Glomerular visceral epithelial cell (primary cell): ENCODE results near the gene FIGN.

Experiments
- DNase-seq: peaks from one replicate; pipeline ENCODE4 v3.0.0-alpha.2; 2016; ENCODE audit errors: extremely low spot score

Gene FIGN, protein sequence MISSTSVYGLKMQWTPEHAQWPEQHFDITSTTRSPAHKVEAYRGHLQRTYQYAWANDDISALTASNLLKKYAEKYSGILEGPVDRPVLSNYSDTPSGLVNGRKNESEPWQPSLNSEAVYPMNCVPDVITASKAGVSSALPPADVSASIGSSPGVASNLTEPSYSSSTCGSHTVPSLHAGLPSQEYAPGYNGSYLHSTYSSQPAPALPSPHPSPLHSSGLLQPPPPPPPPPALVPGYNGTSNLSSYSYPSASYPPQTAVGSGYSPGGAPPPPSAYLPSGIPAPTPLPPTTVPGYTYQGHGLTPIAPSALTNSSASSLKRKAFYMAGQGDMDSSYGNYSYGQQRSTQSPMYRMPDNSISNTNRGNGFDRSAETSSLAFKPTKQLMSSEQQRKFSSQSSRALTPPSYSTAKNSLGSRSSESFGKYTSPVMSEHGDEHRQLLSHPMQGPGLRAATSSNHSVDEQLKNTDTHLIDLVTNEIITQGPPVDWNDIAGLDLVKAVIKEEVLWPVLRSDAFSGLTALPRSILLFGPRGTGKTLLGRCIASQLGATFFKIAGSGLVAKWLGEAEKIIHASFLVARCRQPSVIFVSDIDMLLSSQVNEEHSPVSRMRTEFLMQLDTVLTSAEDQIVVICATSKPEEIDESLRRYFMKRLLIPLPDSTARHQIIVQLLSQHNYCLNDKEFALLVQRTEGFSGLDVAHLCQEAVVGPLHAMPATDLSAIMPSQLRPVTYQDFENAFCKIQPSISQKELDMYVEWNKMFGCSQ

DNA sequence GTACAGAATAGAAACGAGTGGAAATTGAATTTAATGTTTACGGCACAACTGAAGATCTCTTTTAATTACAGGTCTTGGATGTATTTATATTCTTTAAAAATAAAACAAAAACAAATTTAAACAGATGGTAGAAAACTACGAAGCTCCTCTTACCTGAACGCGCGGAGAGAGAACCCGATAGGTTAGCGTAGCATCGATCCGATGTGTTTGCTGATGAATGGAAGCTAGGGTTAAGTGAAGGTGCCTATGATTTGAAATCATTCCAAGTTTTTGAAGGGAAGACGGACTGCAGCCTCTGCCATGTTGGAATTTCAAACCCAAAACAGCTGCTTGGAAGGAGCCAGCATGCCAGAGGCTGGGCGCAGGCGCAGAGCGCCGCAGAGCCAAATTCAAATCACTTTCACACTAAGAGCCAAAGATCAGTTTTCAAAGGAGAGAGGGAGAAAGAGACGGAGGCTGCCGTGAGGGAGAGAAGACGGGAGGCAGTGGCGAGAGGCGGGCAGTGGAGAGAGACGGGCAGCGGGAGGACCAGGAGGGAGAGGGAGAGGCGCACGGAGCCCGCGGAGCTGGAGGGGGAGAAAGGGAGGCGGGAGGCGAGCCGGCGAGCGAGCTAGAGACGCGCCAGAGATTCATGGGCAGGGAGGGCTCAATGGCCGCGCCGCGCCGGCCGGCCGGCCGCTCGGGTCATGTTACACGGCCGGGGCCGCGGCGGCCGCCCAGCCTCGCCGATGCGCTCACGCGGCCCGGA is at the start of gene FIGN:
Gene FIGN, minus strand, starts transcription at position 324 of the 748 bp plus-strand sequence. CDS start 1,081 bp downstream, outside the sequence.
- peak; percentile 90 for DNase-seq

DNA sequence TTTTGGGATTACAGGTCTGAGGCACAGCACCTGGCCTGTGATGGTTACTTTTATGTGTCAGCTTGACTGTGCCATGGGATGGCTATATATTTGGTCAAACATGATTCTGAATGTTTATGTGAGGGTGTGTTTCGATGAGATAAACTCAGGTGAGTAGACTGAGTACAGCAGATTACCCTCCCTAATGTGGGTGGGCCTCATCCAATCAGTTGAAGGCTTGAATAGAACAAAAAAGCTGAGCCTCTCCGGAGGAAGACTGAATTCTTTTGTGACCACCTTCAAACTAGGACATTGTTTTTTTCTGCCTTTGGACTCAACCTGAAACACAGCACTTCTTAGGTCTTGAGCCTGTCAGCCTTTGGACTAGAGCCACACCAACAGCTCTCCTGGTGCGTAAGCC is 49.4 kb upstream of the FIGN start:
- DNase-seq, result no peak

DNA sequence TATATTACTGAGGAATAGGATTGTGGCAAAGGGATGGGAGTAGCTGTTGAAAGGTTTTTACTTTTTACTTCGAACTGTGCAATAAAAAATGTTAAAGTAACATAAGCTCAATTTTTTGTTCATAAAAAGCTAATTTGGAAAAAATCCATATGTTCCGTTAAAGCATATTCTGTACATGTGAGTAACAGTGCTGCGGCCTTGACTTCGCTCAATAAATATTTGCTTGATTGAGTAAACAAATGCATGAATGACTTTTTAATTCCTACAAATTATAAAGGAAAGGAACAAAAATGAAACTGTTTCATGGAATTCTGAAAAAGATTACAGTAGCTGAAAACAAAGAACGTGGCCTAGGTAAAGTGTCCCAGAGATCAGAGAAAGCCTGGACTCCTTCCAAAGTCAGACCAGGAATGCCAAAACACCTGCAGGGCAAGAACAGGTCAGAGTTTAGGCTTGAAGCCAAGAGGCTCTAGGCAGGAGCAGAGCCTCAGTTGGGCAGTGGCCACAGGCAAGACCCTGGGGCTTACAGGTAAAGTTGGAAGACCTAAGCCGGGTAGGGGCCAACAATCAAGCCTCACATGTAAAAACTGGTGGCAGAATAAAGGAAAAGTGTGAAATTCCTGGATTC is 44.3 kb upstream of the FIGN start:
- DNase-seq, result no peak

DNA sequence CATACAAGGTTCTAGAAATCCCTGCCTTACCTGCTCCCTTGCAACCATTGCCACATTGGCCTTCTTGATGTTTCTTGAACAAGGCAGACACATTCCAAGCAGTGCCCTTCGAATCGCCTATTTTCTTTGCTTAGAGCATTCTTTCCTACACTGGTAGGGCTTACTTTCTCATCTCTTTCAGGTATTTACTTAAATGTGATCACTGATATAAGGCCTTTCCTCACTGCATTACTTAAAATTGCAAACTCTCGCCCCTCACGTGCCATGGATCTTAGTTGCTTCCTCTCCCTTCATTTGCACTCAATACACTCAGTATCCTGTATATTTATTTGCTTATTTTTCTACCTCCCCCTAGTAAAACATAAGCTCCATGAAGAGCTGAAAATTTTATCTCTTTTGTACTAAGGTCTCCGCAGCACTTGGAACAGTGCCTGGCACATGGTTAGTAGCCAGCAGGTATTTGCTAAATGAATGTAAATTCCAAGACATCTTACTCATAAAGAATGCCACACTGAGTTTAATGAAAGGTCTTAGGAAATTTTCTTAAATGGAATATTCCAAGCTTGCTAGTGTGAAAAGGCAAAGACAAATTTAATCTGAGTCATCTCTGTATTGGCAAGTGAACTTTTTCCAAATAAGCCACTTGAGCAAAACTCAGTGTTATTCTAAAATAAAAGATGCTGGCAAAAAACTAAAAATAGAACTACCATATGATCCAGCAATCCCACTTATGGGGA is 42.4 kb upstream of the FIGN start:
- peak; percentile 96 for DNase-seq

DNA sequence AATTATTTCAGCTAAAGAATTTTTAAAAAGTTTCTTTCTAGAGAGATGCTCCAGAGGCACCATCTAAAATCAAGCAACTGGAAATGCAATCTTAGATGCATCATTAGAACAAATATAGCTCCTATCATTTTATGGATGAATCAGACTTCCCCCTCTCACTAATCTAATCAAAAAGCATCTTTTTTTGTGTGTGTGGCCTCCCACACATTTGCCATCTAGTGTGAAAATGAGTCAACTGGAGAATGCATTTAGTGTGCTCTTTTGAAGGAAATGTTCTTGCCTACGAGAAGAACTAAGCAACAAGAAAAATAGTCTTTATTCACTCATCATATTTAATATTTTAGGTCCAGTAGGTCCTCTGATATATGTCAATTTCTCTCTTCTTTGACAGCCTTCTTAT is 39.5 kb upstream of the FIGN start:
- DNase-seq, result peak; percentile 30

DNA sequence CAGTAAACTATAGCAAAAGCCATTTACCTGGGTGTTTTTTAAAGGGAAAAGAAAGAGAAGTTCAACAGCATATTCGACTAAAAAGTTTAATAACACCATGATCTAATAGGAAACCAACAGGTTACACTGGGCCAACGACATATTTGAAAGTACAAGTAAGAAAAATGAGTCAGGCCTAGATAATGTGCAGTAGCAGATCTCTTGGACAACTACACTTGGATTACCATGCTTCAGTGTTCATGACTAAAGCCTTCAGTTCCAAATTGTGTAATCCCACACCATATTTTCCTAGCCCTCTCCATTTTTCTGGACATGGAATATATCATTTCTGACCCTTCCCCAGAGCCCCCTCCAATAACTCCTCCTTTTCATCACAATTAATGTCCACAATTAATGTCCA is 39.1 kb upstream of the FIGN start:
- peak; percentile 83 for DNase-seq

DNA sequence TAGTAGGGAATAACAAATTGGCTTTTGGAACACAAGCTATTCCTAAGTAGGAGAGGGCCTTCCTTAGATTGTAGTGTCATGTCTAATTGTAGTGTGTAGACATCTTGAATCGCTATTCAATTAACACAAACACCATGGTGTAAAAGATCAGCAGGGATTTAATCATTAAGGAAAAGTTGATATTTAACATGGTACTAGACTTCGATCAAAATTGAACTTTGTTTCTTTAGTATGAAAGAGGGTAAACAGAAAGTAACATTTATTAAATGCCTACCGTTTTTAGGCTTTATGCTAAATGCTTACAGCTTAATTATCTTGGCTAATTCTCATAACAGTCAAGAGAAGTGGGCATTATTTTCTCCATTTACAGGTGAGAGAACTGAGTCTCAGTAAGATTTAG is 37.5 kb upstream of the FIGN start:
- no peak for DNase-seq

DNA sequence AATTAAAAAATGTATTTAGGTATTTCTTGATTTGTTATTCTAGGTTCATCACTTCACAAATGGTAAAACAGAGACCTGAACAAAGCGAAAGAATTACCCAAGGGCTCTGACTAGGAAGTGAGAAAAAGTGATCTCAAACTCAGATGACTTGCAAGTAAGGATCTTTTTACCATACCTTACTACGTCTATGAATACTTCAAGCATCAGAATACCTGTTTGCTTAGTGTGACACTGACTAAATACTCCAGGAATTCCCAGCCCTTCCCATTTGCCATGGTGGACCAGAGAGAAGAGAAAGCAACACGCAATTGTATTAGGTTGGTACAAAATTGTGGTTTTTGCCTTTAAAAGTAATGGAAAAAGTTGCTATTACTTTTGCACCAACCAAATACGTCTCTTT is 35.8 kb upstream of the FIGN start:
- peak; percentile 55 for DNase-seq

DNA sequence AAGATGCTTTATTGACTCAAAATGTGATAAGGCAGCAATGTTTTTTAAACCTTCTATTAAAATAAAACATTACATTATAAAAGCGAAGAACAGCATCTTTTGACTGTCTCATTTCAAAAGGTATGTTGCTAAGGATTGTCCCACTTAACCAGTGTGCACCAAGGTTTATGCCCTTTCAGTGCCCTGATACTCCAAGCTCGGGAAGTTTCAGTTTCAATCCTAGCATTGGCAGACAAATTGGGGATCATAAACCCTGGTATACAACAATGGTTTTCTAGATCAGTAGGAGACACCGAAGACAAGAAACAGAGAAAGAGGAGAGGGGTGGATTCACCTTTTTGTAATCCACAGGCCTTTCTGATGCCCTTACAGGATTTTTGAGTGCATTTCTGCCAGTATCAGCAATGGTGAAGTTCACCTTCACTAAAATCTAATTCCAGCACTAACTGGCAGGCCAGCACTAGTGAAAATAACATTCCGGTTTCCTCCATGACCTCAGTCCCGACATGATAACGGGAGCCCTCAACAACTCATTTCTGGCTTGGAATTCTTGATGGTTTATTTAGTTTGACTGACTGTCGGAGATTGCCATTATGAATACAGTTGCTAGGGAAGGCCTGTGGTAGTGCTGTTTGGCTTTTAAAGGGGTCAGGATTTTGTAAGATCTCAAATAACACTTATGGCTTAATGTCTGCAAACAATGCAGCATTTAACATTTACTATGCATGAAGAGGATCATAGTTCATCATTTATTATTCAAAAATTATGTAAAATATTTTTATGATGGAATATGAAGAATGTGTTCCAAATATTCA is 33.3 kb upstream of the FIGN start:
- DNase-seq, result no peak

DNA sequence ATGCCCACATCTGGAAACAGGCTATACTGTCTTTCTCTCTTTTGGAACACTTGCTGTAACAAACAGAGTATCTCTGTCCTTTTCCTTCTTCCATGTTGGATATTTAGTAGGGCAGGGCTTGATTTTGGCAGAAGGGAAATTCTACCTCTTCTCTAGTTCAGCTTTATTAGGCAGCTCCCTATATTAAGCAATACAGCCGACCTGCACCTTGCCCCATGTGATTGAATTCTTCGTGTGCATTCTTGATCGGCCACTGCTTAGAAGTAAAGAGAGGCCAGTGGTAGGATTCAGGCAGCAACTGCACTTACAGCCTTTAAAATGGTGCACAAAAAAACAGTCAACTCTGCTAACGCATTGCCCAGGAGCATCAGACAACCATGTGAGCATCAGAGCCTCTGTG is 31.3 kb upstream of the FIGN start:
- no peak for DNase-seq

DNA sequence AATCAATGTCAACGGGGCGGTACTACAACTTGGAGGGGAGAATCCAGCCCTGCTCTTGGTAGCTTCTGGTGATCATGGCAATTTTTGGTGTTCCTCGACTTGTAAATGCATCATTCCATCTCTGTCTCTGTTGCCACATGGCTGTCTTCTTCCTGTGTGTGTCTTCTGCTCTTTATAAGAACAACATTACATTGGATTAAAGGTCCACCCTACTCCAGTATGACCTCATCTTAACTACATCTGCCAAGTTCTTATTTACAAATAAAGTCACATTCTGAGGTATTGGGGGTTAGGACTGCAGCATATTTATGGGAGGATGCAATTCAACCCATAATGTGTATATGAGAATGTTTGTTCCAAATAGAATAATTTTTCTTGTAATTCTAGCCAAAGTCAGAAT is 28.8 kb upstream of the FIGN start:
- DNase-seq, result no peak

DNA sequence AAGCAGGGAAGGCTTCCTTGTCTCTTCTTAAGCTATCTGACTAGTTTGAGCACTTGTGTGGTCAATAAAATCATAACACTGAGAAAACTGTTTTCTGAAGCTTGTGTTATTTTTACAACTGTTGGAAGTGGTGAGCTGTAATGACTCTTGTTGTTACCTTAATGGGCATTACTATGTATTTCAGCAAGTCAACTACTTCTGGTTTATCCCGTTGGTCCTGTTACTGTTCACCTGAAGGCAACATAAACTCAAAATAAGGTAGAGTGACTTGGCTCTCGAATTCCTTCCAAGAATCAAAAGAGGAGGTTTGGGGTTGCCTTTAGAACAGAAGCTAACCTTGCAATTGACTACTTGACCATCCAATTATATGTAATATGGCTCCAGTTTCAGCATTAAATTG is 23.2 kb upstream of the FIGN start:
- DNase-seq, result no peak

DNA sequence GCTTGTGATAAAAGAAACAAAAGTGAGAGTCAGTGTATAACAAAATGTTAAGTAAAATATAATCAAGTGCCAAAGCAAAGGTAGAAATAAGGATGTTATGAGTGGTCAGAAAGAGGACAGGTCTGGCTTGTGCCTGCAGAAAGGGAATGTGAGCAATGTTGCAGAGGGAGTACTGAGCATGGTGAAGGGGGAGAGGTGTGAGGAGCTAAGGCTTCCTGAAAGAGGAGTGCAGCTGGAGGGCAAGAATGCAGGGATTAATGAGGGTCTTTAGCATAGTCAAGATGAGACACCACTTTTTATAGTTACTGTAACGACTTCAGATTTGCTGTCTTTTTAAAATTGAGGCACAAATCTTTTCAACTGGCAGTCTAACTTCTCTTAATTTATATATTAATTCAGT is 22.0 kb upstream of the FIGN start:
- no peak for DNase-seq

DNA sequence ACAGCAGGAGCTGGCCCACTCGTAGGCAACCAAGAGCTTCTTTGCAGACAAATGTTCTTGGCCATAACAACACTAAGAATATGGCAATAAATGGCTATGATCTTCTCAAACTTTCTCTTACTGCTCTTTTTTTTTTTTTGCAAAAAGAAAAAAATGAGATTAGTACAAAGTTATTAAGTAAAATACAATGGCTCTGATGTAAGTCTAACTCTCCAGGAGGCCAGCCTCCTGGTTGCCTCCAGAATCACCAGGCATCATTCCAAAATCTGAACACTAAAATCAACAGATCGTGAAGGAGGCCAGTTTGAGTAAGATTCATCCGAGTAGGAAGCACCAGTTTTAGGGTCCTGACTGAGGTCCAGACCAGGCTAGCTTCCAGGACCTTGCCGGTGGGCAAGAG is 20.8 kb upstream of the FIGN start:
- DNase-seq, result no peak

DNA sequence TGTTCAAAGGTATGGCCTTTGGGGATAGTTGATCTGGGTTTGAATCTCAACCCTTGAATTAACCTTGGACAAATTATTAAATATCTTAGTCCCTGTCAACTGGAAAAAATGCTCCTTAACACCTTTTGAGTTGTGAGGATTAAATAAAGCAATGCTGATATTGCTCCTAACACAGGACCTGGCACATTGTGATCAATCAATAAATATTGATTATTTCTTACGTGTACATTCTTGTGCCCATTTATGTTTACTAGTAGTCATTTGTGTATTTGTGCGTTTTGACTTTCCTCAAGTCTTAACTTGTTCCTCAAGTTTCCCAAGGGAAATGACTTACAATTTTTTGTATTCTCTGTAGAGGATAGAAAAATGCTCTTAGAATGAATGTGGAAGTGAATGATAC is 19.6 kb upstream of the FIGN start:
- no peak for DNase-seq

DNA sequence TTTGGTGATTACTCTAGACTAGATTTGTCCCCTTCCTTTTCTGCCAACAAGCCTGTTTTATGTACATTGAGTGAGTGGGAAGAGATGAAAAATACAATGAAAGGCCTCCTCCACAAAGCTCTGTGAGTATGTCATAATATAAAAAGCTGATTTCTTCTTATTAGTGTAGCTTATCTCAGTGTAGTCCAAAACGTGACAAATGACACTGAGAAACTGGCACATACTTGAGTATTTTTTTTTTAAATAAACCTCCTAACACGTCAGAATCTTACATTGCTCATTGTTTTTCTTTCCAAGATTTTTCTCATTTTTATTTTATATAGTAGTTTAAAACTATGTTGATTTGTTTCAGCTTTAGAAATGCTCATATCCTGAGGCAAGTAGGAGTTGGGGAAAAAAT is 17.9 kb upstream of the FIGN start:
- DNase-seq, result no peak

DNA sequence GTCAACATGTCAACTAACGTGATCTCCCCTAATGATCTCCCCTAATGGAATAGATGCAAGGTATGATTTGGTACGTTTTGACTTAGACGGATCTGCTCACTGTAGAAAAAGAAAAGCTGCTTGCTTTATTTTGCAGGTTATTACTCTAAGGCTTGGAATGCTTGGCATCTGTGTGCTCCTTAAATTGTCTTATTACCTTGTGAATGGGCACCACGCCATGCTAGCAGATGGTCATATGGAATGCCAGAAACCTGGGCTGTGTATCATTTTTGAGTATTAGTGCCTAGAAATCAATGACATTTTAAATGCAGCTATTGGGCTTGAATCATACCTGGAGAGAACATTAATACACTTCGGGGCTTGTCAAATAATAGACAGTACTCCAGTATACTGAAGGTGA is 16.5 kb upstream of the FIGN start:
- peak; percentile 59 for DNase-seq

DNA sequence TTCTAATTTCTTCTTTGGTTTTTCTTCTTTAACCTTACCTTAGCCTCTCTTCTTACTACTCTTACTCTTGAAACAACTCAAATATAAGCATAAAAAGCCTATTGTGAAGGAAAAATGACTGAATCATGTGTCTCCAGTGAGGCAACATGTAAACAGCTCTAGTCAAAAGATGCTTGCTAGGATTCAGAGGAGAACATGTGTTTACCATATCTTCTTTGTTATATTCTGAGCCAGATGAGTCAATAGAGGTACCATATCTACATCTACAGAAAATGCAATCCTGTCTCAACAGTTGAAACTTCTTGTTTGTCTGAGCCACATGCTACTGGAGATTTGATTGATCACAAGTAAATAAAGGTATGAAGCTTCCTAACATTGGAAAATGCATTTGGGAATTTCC is 15.9 kb upstream of the FIGN start:
- no peak for DNase-seq

DNA sequence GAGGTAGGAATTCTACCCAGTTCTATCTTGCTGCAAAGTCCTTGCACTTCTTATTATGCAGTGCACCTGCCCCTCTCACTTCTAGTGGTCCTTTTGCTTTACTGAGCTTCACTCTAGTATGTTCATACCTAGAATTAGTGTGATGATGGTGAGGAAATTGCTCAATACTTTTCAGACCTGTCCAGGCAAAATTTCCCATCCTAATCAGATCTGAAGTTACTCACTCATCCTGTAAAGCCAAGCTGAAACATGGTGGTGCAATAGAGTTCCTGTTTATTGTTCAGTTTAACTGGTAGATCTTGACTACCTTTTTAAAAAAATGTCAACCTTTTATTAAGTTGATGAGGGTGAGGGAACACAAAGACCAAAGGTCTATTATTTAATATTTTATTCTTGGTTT is 12.6 kb upstream of the FIGN start:
- no peak for DNase-seq

DNA sequence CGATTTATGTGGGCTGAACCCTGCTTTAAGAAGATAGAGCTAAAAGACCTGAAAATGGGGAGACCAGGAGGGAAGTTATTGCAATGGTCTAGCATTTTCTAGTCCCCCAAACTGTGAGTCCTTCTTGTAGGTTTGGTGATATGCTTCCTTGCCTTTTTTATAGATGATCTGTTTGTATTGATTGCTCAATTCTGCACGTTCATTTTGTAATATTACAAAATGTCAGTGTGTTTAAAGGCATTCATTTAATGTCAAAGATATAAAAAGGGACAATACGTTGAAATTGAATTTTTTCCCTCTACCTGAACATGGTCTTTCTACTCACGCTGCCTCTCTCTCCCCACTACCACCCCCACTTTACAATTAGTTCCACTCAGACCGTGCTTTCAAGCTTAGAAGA is 5.6 kb upstream of the FIGN start:
- no peak for DNase-seq

DNA sequence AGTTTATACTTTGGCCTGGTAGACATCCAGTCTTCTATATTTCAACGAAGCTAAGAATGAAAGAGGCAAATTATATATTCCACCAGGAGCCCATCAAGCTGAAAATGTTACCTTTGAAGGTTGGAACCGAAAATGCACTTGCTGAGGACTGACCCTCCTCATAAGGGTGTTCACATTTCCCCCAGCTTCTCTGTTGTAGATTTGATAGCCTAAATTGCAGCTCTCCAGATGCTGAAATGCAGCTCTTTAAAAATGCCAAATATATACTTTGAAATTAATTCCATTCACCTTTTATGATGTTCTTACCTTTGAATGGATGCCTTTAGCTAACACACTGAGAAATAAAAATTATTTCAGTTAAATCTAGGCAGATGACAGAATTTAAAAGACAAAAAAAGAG is 1.8 kb upstream of the FIGN start:
- DNase-seq, result no peak
